GM12864 (cell line): ENCODE results near the gene TENT5C.

ENCODE experiments used
- DNase-seq: peaks from one replicate; pipeline ENCODE4 v3.0.0-alpha.2; 2011; ENCODE audit warnings: low read depth
- H3K4me3 ChIP-seq: 2 replicates; pipeline ENCODE4 v1.5.1; 2011; ENCODE audit warnings: mild to moderate bottlenecking, low read depth, low read length, control low read depth
- CTCF ChIP-seq: IDR thresholded peaks from 2 replicates; pipeline ENCODE4 v1.5.1; 2011; ENCODE audit warnings: low read depth, mild to moderate bottlenecking, moderate library complexity, low read length, control low read depth, inconsistent platforms; ENCODE audit errors: missing control alignments

Gene TENT5C

DNA sequence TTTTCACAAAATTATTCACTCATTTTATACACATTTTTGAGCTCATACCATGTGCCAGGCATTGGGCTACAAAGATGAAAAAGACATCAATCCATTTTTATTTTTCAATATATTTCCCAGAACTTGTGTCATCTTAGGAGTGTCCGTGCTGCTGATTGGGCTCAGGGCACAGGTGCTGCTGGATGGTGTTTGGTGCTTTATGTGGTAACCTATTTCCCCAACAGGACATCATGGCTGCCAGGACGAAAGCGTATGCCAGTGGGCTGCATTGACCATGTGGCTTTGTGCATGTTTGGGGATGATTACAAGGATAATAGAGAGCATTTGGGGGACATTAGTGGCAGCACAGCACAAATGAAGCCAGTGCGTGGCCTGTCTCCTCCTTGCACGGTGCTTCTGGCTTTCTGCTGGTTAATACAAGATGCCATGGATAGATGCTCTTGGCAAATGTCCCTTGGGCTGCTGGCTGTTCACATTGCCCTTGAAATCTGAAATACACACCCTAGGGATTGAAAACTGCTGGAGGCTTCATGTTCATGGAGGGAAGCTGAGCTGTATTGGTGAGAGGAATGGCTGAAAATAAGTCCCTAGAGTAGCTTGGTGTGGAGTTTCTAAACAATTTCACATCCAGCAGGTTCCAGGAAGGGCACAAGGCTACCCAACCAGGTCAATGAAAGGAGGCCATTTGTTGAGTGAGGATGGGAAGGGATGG is 52.3 kb downstream of the TENT5C start:
- DNase-seq: no peak

GRCh38 chr1:117658676-117659075 is 52.8 kb downstream of the TENT5C start:
- DNase-seq: peak; percentile 79
- no peak for TF ChIP-seq CTCF
- no peak overlapping the region for H3K4me3 ChIP-seq

More for the DNA sequence above, 52.3 kb downstream of the TENT5C start:
- H3K4me3 ChIP-seq: no peak overlapping the region
- TF ChIP-seq CTCF: no peak

DNA sequence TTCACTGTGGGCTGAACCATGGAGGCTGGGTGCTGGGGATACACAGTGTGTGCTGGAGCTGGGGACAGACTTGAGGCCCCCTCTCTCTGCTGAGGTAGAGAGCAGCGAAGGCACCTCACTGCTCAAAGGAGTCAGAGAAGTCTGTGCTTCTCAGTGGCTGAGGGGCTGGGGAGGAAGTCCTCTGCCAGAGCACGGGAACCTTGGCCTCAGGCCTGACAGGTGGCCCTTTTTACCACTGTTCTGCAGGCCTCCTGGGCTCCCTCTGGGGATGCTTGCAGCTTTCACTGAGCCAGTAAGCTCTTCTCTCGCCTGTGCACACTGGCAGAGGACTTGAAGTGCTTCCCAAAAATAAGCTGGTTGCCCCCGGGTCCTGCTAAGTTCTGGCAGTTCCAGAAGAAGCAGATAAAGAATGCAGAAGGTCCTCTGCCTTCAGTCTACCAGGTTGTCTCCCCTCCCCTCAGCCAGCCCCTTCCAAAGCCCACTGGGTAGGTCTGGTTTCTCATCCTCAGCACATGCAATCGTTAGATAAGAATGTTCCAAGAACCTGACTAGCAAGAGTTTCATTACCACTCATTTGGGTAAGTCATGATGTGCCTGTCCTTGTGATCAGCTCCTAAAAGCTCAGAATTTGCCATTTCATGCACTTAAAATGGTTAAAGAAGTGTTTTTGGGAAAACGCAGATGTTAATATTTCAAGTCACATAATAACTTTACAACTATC is 53.9 kb downstream of the TENT5C start:
- no peak overlapping the region for H3K4me3 ChIP-seq
- no peak for TF ChIP-seq CTCF
- DNase-seq: no peak

GRCh38 chr1:117660271-117660965 is 54.6 kb downstream of the TENT5C start:
- no peak overlapping the region for H3K4me3 ChIP-seq
- no peak for DNase-seq
- TF ChIP-seq CTCF: no peak

DNA sequence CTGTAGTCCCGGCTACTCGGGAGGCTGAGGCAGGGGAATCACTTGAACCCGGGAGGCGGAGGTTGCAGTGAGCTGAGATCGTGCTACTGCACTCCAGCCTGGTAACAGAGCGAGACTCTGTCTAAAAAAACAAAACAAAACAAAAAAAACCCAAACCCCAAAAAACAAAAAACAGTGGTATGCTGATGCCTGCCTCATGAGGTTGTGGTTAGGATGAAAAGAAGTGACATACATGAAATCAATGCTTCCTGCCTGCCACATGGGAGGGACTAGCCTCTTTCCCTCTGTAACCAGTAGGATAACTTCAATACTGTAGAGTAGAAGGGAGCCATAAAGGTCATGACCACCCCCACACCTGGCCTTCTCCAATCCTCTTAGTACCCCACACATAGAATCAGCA is 55.2 kb downstream of the TENT5C start:
- no peak for TF ChIP-seq CTCF
- H3K4me3 ChIP-seq: no peak overlapping the region
- no peak for DNase-seq

DNA sequence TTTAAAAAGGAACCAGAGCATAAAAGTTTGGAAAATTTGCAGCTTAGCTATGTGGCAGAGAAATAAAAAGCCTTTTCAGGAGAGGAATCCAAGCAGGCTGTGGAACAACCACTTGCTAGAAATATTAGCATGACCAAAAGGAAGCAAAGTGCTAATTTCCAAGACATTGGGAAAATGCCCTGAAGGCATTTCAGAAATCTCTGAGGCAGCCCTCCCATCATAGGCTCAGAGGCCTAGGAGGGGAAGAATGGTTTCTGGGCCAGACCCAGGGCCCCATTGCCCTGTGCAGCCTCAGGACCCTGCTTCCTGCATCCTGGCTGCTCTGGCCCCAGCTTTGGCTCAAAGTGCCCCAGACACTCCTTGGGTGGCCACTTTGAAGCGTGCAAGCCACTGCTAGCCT is 56.8 kb downstream of the TENT5C start:
- H3K4me3 ChIP-seq: no peak overlapping the region
- no peak for DNase-seq
- TF ChIP-seq CTCF: no peak
